Peyer's patch (tissue), 4 donors: ENCODE results near the gene ABRAXAS1.

Experiments used
- POLR2A ChIP-seq, 2 donors: fragments of 450-650 bp; IDR thresholded peaks; one replicate each; pipeline ENCODE4 v1.5.1; 2017; ENCODE audit warnings: antibody characterized with exemption in 2 of 2, mild to moderate bottlenecking in 2 of 2, moderate library complexity in 2 of 2
- TF ChIP-seq, protein P1 (sequence below), 6 experiments: fragments of 450-650 bp in 4 of 6; fragments of 200-600 bp in 2 of 6; sonication (generic) in 1 of 6; IDR thresholded peaks; one replicate each; pipeline ENCODE4 v1.5.1; 2017 to 2019; ENCODE audit warnings: antibody characterized with exemption in 6 of 6, mild to moderate bottlenecking in 3 of 6, moderate library complexity in 1 of 6

- TF ChIP-seq, protein P1, sequence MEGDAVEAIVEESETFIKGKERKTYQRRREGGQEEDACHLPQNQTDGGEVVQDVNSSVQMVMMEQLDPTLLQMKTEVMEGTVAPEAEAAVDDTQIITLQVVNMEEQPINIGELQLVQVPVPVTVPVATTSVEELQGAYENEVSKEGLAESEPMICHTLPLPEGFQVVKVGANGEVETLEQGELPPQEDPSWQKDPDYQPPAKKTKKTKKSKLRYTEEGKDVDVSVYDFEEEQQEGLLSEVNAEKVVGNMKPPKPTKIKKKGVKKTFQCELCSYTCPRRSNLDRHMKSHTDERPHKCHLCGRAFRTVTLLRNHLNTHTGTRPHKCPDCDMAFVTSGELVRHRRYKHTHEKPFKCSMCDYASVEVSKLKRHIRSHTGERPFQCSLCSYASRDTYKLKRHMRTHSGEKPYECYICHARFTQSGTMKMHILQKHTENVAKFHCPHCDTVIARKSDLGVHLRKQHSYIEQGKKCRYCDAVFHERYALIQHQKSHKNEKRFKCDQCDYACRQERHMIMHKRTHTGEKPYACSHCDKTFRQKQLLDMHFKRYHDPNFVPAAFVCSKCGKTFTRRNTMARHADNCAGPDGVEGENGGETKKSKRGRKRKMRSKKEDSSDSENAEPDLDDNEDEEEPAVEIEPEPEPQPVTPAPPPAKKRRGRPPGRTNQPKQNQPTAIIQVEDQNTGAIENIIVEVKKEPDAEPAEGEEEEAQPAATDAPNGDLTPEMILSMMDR (IDR thresholded peaks at IDR 0.05), result no peak
- TF ChIP-seq POLR2A (IDR thresholded peaks at IDR 0.05), result no peak
These were observed 67.3 kb downstream of the ABRAXAS1 start for GRCh38 chr4:83417566-83417965.
